ENCODE data around the gene PAK3. TPM values are rescaled to one million over a fixed set of nuclear protein-coding genes. Genes with fewer than 3 reads are reported as not detected.

Gene PAK3
- total and polyA plus RNA-seq, 9 of the 15 experiments (the other 6 are each of a cell fraction or from before 2014, with no cell fraction given), result not detected

DNA sequence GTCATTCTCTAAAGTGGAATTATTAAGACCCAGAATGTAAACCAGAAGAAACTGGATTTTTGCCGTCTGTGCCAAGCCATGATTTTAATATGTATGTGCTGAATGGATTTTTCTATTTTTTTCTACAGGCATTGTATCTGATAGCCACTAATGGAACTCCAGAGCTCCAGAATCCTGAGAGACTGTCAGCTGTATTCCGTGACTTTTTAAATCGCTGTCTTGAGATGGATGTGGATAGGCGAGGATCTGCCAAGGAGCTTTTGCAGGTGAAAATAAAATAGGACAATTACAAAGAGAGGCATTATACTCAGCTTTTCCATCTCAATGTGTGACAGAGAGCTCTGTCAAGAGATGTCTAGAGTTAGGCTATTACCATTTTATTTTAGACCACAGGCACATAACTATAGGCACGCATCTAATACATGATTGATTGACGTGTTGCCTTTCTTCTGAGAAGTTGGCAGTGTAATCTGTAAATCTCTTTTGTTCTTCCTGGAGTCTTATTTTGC is 120.4 kb downstream of the PAK3 start:
- POLR2A ChIA-PET, result no interaction called here
- FAIRE-seq (no peak), ATAC-seq (no peak), DNase-seq (ENCODE audit: extremely low read depth in 1 of 4, low spot score in 3 of 4) (no peak)
- WGBS (ENCODE audit: insufficient coverage, low coverage, missing lambda C conversion rate), result 2% methylated on average over 6 of the region's 6 CpGs
- H3K27me3 ChIP-seq (ENCODE audit: control insufficient read depth in 2 of 2, insufficient read depth in 2 of 2, low read length in 2 of 2), result no peaks in the 10 kb centered on the region
- no peak overlapping the region for H3K4me2 ChIP-seq (ENCODE audit: insufficient read depth, low read length)
- H3K79me2 ChIP-seq (ENCODE audit: control insufficient read depth, insufficient read depth, low read length), result no peaks in the 10 kb centered on the region
- H2AFZ ChIP-seq (ENCODE audit: low read depth, low read length), result no peak overlapping the region
- H3K9me3 ChIP-seq (replicated peaks; ENCODE audit: control insufficient read depth, insufficient read depth, low read depth, low read length), result no peaks in the 10 kb centered on the region
- no peak overlapping the region for H3K4me3 ChIP-seq
- in situ Hi-C loops (cut with MboI) (no loop called here), intact Hi-C loops (cut with micrococcal nuclease) (no loop called here)
- CTCF ChIA-PET (ENCODE audit: low intra/inter-chr PET ratio), result no interaction called here
- H4K20me1 ChIP-seq (replicated peaks; ENCODE audit: control insufficient read depth, insufficient read depth, low read length), result no peaks in the 10 kb centered on the region
- H3K9me1 ChIP-seq (ENCODE audit: control insufficient read depth, insufficient read depth, low read length), result no peaks in the 10 kb centered on the region
- no peak for TF ChIP-seq PHTF2 (CRISPR knock-in tag; IDR thresholded peaks at IDR 0.05)
- BruUV-seq (replicated peaks), result no TSS peak
- no peaks in the 10 kb centered on the region for H3K36me3 ChIP-seq (ENCODE audit: control insufficient read depth, insufficient read depth, low read length)
- no peak overlapping the region for H3K9ac ChIP-seq (ENCODE audit: insufficient read depth in 1 of 2, low read depth in 2 of 2, low read length in 2 of 2)
- H3K27ac ChIP-seq (ENCODE audit: extremely low read depth, low read depth, low read length), result no peak overlapping the region
- H3K4me1 ChIP-seq (replicated peaks in 1 of 2; ENCODE audit: control insufficient read depth in 2 of 2, insufficient read depth in 2 of 2, low read length in 2 of 2), result no peaks in the 10 kb centered on the region

DNA sequence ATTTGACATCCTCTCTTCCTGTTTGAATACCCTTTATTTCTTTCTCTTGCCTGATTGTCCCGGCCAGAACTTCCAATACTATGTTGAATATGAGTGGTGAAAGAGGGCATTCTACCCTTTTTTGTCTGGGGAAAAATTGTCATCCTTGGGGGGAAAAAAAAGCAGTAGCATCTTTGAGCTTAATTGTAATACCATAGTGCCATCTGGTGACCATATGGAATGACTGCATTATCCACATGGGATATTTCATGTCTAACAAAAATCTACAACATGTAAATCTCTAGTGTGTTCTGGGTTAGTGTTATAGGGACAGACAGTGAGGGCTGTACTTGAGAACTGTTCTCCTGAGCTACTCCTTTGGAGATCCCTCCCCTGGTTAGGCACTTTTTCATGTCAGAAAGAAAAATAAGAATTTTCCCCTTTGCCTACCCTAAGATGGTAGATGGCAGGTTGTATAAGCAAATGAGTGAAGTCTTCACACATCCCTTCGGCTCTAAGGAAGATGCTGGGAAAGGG is 148.3 kb downstream of the PAK3 start:
- no peak for FAIRE-seq
- ATAC-seq, result no peak
- TF ChIP-seq, protein P1, sequence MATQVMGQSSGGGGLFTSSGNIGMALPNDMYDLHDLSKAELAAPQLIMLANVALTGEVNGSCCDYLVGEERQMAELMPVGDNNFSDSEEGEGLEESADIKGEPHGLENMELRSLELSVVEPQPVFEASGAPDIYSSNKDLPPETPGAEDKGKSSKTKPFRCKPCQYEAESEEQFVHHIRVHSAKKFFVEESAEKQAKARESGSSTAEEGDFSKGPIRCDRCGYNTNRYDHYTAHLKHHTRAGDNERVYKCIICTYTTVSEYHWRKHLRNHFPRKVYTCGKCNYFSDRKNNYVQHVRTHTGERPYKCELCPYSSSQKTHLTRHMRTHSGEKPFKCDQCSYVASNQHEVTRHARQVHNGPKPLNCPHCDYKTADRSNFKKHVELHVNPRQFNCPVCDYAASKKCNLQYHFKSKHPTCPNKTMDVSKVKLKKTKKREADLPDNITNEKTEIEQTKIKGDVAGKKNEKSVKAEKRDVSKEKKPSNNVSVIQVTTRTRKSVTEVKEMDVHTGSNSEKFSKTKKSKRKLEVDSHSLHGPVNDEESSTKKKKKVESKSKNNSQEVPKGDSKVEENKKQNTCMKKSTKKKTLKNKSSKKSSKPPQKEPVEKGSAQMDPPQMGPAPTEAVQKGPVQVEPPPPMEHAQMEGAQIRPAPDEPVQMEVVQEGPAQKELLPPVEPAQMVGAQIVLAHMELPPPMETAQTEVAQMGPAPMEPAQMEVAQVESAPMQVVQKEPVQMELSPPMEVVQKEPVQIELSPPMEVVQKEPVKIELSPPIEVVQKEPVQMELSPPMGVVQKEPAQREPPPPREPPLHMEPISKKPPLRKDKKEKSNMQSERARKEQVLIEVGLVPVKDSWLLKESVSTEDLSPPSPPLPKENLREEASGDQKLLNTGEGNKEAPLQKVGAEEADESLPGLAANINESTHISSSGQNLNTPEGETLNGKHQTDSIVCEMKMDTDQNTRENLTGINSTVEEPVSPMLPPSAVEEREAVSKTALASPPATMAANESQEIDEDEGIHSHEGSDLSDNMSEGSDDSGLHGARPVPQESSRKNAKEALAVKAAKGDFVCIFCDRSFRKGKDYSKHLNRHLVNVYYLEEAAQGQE (IDR thresholded peaks at IDR 0.05; ENCODE audit: borderline replicate concordance), result peak; percentile 17; the same call in 1 of the 2 replicates
- TF ChIP-seq, protein P1 (CRISPR knock-in tag; IDR thresholded peaks at IDR 0.05; ENCODE audit: low read depth), result no peak
- TF ChIP-seq CTCF (IDR thresholded peaks at IDR 0.05 in 2 of 3, conservative IDR thresholded peaks at IDR 0.05 in 1 of 3; ENCODE audit: insufficient read depth in 2 of 3, low read depth in 1 of 3, low read length in 3 of 3), result peak; percentile 17 to 53 (median 19); a peak in 3 of 6 replicates
- TF ChIP-seq ZNF121 (CRISPR knock-in tag; conservative IDR thresholded peaks at IDR 0.05), result no peak

More for the DNA sequence above, 148.3 kb downstream of the PAK3 start:
- Histone ChIP-seq H3K36me3 (ENCODE audit: control insufficient read depth, insufficient read depth, low read length) (no peaks in the 10 kb centered on the region), H3K4me1 (replicated peaks in 1 of 2; ENCODE audit: control insufficient read depth in 2 of 2, insufficient read depth in 2 of 2, low read length in 2 of 2) (no peaks in the 10 kb centered on the region), H4K20me1 (replicated peaks; ENCODE audit: control insufficient read depth, insufficient read depth, low read length) (no peaks in the 10 kb centered on the region), H3K79me2 (ENCODE audit: control insufficient read depth, insufficient read depth, low read length) (no peaks in the 10 kb centered on the region), H3K9ac (ENCODE audit: insufficient read depth in 1 of 2, low read depth in 2 of 2, low read length in 2 of 2) (no peak overlapping the region), H3K4me3 (no peak overlapping the region), H3K27ac (ENCODE audit: extremely low read depth, low read depth, low read length) (no peak overlapping the region), H2AFZ (ENCODE audit: low read depth, low read length) (no peak overlapping the region), H3K27me3 (ENCODE audit: control insufficient read depth in 2 of 2, insufficient read depth in 2 of 2, low read length in 2 of 2) (no peaks in the 10 kb centered on the region), H3K9me3 (replicated peaks; ENCODE audit: control insufficient read depth, insufficient read depth, low read depth, low read length) (no peaks in the 10 kb centered on the region), H3K9me1 (ENCODE audit: control insufficient read depth, insufficient read depth, low read length) (no peaks in the 10 kb centered on the region), H3K4me2 (ENCODE audit: insufficient read depth, low read length) (no peak overlapping the region)
- intact Hi-C loops (cut with micrococcal nuclease) (loop anchor here (5.0 to 10.0 kb wide), 3 partner anchors 77 to 789 kb away; partner anchors contain the start of gene PAK3), in situ Hi-C loops (cut with MboI) (loop anchor here (25.0 kb wide), 2 partner anchors 382 to 807 kb away; no protein-coding TSS in a partner anchor)
- CTCF ChIA-PET (ENCODE audit: low intra/inter-chr PET ratio), result interaction anchor here (1.5 kb wide), 1 partner anchor 76 kb away, joined by 3 read pairs; no protein-coding TSS in a partner anchor
- 0% methylated on average over 2 of the region's 2 CpGs for WGBS (ENCODE audit: insufficient coverage, low coverage, missing lambda C conversion rate)
- POLR2A ChIA-PET, result no interaction called here
- no TSS peak for BruUV-seq (replicated peaks)
- peak in 2 of 4 experiments; percentile 3 to 16 for DNase-seq (ENCODE audit: extremely low read depth in 1 of 4, low spot score in 3 of 4)
